ENCODE data around the gene EOLA1.
A peak's percentile ranks its signal among the peaks of the same experiment; 100 is the strongest.
"Not testable (repeated sequence)": the region's sequence is repeated elsewhere in the genome, so short reads cannot be mapped to it uniquely, and the experiment has no call there.

Gene EOLA1

DNA sequence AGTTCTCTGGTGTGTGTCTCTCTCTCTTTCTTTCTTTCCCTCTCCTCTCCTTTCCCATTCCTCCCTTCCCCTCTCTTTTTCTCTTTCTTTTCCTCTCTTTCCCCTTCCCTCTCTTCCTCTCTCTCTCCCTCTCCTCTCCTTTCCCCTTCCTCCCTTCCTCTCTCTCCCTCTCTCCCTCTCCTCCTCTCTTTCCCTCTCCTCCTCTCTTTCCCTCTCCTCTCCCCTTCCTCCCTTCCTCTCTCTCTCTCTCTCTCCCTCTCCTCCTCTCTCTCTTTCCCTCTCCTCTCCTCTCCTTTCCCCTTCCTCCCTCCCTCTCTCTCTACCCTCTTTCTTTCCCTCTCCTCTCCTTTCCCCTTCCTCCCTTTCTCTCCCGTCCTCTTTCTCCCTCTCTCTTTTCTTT lies 12.4 kb upstream of the EOLA1 start:
- H3K4me1 ChIP-seq (ENCODE audit: control insufficient read depth, insufficient read depth, low read length): no peaks in the 10 kb centered on the region
- no peak for DNase-seq (ENCODE audit: low read depth)
- no peak overlapping the region for H3K4me3 ChIP-seq (ENCODE audit: low read length)
- no peaks in the 10 kb centered on the region for H3K9me3 ChIP-seq (ENCODE audit: control insufficient read depth, low read length)
- H3K27me3 ChIP-seq (replicated peaks; ENCODE audit: control insufficient read depth, insufficient read depth, low read length): no peaks in the 10 kb centered on the region
- H3K36me3 ChIP-seq (ENCODE audit: control insufficient read depth, insufficient read depth, low read length, severe bottlenecking): no peaks in the 10 kb centered on the region
- H3K9ac ChIP-seq (ENCODE audit: low read length): no peak overlapping the region

GRCh38 chrX:149531599-149531998 lies 9.2 kb upstream of the EOLA1 start:
- Histone ChIP-seq H3K4me3 (ENCODE audit: low read length) (no peak overlapping the region), H3K4me1 (ENCODE audit: control insufficient read depth, insufficient read depth, low read length) (no peaks in the 10 kb centered on the region), H3K36me3 (ENCODE audit: control insufficient read depth, insufficient read depth, low read length, severe bottlenecking) (peaks cover 4% of the 10 kb centered on the region), H3K9me3 (ENCODE audit: control insufficient read depth, low read length) (no peaks in the 10 kb centered on the region), H3K9ac (ENCODE audit: low read length) (no peak overlapping the region), H3K27me3 (replicated peaks; ENCODE audit: control insufficient read depth, insufficient read depth, low read length) (no peaks in the 10 kb centered on the region)
- DNase-seq (ENCODE audit: low read depth): no peak

- not testable (repeated sequence) for H3K4me3 ChIP-seq (ENCODE audit: low read length); H3K9ac ChIP-seq (ENCODE audit: low read length); DNase-seq (ENCODE audit: low read depth); H3K27me3 ChIP-seq (replicated peaks; ENCODE audit: control insufficient read depth, insufficient read depth, low read length); H3K36me3 ChIP-seq (ENCODE audit: control insufficient read depth, insufficient read depth, low read length, severe bottlenecking); H3K9me3 ChIP-seq (ENCODE audit: control insufficient read depth, low read length); H3K4me1 ChIP-seq (ENCODE audit: control insufficient read depth, insufficient read depth, low read length)
Observed at GRCh38 chrX:149532868-149533267, 7.9 kb upstream of the EOLA1 start.

DNA sequence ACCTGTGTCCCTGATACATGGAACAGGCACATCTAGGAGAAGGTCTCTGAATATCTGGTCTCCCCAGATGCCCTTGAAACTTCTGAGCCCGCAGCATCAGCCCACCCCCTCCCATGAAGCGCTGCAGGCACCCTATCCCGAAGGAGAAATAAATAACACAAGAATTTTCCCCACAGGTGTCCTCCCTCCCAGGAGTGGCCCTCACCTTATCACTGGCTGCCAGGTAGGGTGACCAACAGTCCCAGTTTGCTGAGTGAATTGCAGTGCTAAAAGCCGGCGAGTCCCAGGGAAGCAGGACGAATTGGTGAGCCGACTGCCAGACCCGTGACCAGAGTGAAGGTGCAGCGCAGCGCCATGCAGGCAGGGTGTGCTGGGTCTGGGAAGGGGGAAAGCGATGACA lies 6.8 kb upstream of the EOLA1 start:
- not testable (repeated sequence) for H3K9ac ChIP-seq (ENCODE audit: low read length); H3K27me3 ChIP-seq (replicated peaks; ENCODE audit: control insufficient read depth, insufficient read depth, low read length); H3K36me3 ChIP-seq (ENCODE audit: control insufficient read depth, insufficient read depth, low read length, severe bottlenecking); DNase-seq (ENCODE audit: low read depth); H3K4me3 ChIP-seq (ENCODE audit: low read length); H3K4me1 ChIP-seq (ENCODE audit: control insufficient read depth, insufficient read depth, low read length); H3K9me3 ChIP-seq (ENCODE audit: control insufficient read depth, low read length)

DNA sequence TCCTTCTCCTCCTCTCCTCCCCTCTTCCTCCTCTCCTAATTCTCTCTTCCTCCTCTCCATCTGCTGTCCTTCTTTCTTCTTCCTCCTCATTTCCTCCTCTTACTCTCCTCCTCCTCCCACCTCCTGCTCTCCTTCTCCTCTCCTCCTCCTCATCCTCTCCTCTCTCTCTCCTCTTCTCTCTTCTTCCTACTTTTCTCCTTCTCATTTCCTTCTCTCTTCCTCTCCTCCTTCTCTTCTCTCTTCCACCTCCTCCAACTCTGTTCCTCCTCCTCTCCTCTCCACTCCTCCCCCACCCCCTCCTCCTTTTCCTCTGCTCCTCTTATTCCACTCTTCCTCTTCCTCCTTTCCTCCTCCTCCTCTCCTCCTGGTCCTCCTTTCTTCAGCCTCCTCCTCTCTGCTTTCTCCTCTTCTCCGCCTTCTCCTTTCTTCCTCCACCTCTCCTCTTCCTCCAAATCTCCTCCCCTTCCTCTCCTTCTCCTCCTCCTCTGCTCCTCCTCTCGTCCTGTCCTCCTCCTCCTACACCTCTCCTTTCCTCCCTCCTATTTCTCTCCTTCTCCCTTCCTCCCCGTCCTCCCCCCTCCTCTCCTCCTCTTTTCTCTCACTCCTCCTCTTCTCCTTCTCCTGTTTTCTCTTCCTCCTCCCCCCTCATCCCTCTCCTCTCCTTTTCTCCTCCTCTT lies 5.7 kb upstream of the EOLA1 start:
- not testable (repeated sequence) for H3K9me3 ChIP-seq (ENCODE audit: control insufficient read depth, low read length); H3K9ac ChIP-seq (ENCODE audit: low read length); DNase-seq (ENCODE audit: low read depth); H3K27me3 ChIP-seq (replicated peaks; ENCODE audit: control insufficient read depth, insufficient read depth, low read length); H3K4me1 ChIP-seq (ENCODE audit: control insufficient read depth, insufficient read depth, low read length); H3K4me3 ChIP-seq (ENCODE audit: low read length); H3K36me3 ChIP-seq (ENCODE audit: control insufficient read depth, insufficient read depth, low read length, severe bottlenecking)

DNA sequence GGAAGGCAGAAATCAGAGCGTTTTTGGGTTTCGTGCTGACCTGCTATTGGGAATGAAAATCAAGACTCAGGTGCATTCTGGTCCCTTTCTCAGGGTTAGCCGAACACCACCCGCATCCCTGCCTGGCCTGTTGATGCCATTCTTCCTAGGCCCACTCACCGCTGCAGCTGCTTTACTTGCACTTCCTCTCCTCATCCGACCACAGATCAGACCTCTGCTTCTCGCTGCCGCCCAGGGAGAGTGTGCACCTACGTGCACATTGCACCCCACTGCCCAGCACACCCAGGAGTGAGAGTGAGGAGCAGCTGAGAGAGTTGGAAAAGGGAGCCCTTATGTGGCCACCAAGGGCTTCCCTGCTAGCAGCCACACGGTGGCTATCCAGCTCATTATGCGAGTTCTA lies 3.3 kb upstream of the EOLA1 start:
- H3K27me3 ChIP-seq (replicated peaks; ENCODE audit: control insufficient read depth, insufficient read depth, low read length); H3K4me1 ChIP-seq (ENCODE audit: control insufficient read depth, insufficient read depth, low read length); H3K9ac ChIP-seq (ENCODE audit: low read length); H3K4me3 ChIP-seq (ENCODE audit: low read length); DNase-seq (ENCODE audit: low read depth); H3K36me3 ChIP-seq (ENCODE audit: control insufficient read depth, insufficient read depth, low read length, severe bottlenecking); H3K9me3 ChIP-seq (ENCODE audit: control insufficient read depth, low read length): not testable (repeated sequence)

DNA sequence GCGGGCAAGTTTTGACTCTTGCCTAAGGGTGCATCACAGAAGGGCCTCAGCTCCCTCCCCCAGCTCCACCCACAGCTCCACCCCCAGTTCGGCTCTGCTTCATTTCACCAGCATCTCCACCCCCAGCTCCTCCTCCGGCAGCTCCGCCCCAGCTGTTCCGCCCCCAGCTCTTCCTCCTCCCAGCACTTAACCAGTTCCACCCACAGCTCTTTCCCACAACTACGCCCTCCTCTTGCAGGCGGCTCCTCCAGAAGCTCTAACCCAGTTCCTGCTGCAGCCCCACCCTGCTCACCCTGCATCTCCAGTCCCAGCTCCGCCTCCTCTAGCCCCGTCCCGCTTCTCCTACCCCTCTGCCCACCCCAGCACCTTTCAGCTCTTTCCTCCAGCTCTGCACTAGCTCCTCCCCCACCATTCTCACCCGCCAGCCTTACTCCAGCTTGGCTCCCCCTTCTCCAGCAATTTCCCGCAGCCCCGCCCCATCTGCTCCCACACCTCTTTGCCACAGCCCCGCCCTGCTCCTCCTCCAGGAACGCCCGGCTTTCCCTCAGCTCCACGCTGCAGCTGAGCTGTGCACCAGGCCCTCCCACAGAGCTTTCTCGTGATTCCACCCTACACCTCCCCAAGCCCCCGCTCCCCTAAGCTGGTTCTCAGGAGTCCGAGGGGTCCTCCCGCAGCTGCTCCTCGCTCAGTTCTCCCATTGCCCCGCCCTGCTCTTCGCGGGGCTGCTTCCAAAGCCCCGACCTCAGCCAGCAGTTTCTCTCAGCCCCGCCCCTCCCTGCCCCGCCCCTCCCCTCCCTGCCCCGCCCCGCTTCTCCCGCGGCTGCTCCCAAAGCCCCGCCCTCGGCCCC lies 1.3 kb upstream of the EOLA1 start:
- Histone ChIP-seq H3K27me3 (replicated peaks; ENCODE audit: control insufficient read depth, insufficient read depth, low read length) (no peaks in the 10 kb centered on the region), H3K9me3 (ENCODE audit: control insufficient read depth, low read length) (no peaks in the 10 kb centered on the region), H3K4me1 (ENCODE audit: control insufficient read depth, insufficient read depth, low read length) (peaks cover 8% of the 10 kb centered on the region), H3K4me3 (ENCODE audit: low read length) (peak overlapping the region; percentile 75), H3K36me3 (ENCODE audit: control insufficient read depth, insufficient read depth, low read length, severe bottlenecking) (peaks cover 3% of the 10 kb centered on the region), H3K9ac (ENCODE audit: low read length) (no peak overlapping the region)
- DNase-seq (ENCODE audit: low read depth): peak; percentile 89

- peaks cover 8% of the 10 kb centered on the region for H3K4me1 ChIP-seq (ENCODE audit: control insufficient read depth, insufficient read depth, low read length)
- H3K9ac ChIP-seq (ENCODE audit: low read length): peak overlapping the region; percentile 89
- peak; percentile 94 for DNase-seq (ENCODE audit: low read depth)
- peak overlapping the region; percentile 93 for H3K4me3 ChIP-seq (ENCODE audit: low read length)
- no peaks in the 10 kb centered on the region for H3K36me3 ChIP-seq (ENCODE audit: control insufficient read depth, insufficient read depth, low read length, severe bottlenecking)
- H3K27me3 ChIP-seq (replicated peaks; ENCODE audit: control insufficient read depth, insufficient read depth, low read length): no peaks in the 10 kb centered on the region
- no peaks in the 10 kb centered on the region for H3K9me3 ChIP-seq (ENCODE audit: control insufficient read depth, low read length)
Observed at GRCh38 chrX:149540131-149540620, 636 bp upstream of the EOLA1 start.

DNA sequence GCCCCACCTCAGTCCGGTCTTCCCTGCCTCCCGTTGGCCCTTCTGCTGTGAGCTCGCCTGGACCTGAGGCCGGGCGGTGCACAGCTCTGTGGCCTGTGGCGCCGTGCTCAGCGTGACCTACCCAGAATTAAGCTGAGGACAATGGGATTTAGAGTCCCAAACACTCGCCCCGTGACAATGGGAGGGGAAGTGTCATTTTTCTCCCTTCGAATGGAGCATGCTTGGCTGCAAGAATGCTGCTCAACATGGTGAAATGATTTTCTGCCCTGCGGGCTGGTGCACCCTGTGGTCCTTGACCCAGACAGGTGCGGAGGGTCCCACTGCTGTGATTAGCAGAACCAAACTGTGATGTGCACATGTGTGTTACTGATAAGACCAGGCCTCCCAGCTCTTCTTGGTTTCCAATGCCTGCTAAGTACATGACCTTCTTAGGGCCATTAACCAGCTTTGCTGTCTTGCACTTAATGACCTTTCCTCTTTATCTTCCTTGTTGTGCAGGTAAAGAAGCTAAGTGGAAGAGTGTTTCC lies 772 bp downstream of the EOLA1 start:
- DNase-seq (ENCODE audit: low read depth): no peak
- Histone ChIP-seq H3K36me3 (ENCODE audit: control insufficient read depth, insufficient read depth, low read length, severe bottlenecking) (no peaks in the 10 kb centered on the region), H3K27me3 (replicated peaks; ENCODE audit: control insufficient read depth, insufficient read depth, low read length) (no peaks in the 10 kb centered on the region), H3K4me1 (ENCODE audit: control insufficient read depth, insufficient read depth, low read length) (peaks cover 8% of the 10 kb centered on the region), H3K9me3 (ENCODE audit: control insufficient read depth, low read length) (no peaks in the 10 kb centered on the region), H3K4me3 (ENCODE audit: low read length) (peak overlapping the region; percentile 93), H3K9ac (ENCODE audit: low read length) (peak overlapping the region; percentile 89)

GRCh38 chrX:149545545-149546543 lies 5.0 kb downstream of the EOLA1 start:
- not testable (repeated sequence) for DNase-seq (ENCODE audit: low read depth); H3K9ac ChIP-seq (ENCODE audit: low read length); H3K9me3 ChIP-seq (ENCODE audit: control insufficient read depth, low read length)

More at GRCh38 chrX:149545545-149546543, 5.0 kb downstream of the EOLA1 start:
- not testable (repeated sequence) for H3K4me1 ChIP-seq (ENCODE audit: control insufficient read depth, insufficient read depth, low read length); H3K27me3 ChIP-seq (replicated peaks; ENCODE audit: control insufficient read depth, insufficient read depth, low read length); H3K36me3 ChIP-seq (ENCODE audit: control insufficient read depth, insufficient read depth, low read length, severe bottlenecking); H3K4me3 ChIP-seq (ENCODE audit: low read length)
